ENCODE results near the gene MYO1C. TPM values are rescaled to one million over a fixed set of nuclear protein-coding genes. Genes with fewer than 3 reads are reported as not detected.
"Not testable (repeated sequence)": the region's sequence is repeated elsewhere in the genome, so short reads cannot be mapped to it uniquely, and the experiment has no call there.

Gene MYO1C
- total RNA-seq, 1 experiment from 2014 or later: 227 TPM

GRCh38 chr17:1447052-1447451 lies 45.4 kb downstream of the MYO1C start:
- Histone ChIP-seq H2AFZ (ENCODE audit: low read depth, low read length, poor library complexity, severe bottlenecking) (no peak overlapping the region), H3K27ac (ENCODE audit: low read depth, low read length) (no peak overlapping the region), H4K20me1 (ENCODE audit: insufficient read depth) (peaks cover 5% of the 10 kb centered on the region; the same call in 1 of the 2 replicates), H3K9me3 (ENCODE audit: control insufficient read depth in 1 of 2, insufficient read depth in 1 of 2, low read depth in 1 of 2, low read length in 2 of 2) (no peaks in the 10 kb centered on the region), H3K27me3 (ENCODE audit: insufficient read depth, low read length) (no peaks in the 10 kb centered on the region), H3K9ac (ENCODE audit: low read length) (no peak overlapping the region), H3K36me3 (ENCODE audit: control insufficient read depth in 1 of 2, insufficient read depth in 2 of 2, low read length in 2 of 2) (peaks cover 2 to 10% of the 10 kb centered on the region in 2 experiments; a peak in 2 of 4 replicates), H3K4me2 (ENCODE audit: low read length) (no peak overlapping the region), H3K4me1 (ENCODE audit: control insufficient read depth in 1 of 2, insufficient read depth in 2 of 2, low read length in 2 of 2) (no peaks in the 10 kb centered on the region; a peak in 1 of 4 replicates), H3K9me2 (ENCODE audit: insufficient read depth) (no peaks in the 10 kb centered on the region), H3K4me3 (replicated peaks in 1 of 2; ENCODE audit: low read depth in 1 of 2, low read length in 2 of 2) (no peak overlapping the region), H3K79me2 (ENCODE audit: insufficient read depth, low read length) (peaks cover 95% of the 10 kb centered on the region)
- RAD21 ChIA-PET (ENCODE audit: low non-redundant PET in 1 of 2, low total read pairs in 2 of 2, uncharacterized antibody in 2 of 2, unreplicated experiment in 2 of 2): no interaction called here
- CTCF ChIA-PET: no interaction called here
- TF ChIP-seq POLR2AphosphoS5 (IDR thresholded peaks at IDR 0.05; ENCODE audit: low read depth, low read length): no peak
- no TSS peak for BruUV-seq (replicated peaks)
- DNase-seq (ENCODE audit: low read depth, low spot score) (no peak), ATAC-seq (no peak)
- POLR2A ChIA-PET: no interaction called here
- intact Hi-C loops (cut with micrococcal nuclease): no loop called here

GRCh38 chr17:1446201-1446600 lies 46.3 kb downstream of the MYO1C start:
- H3K4me3 ChIP-seq (replicated peaks in 1 of 2; ENCODE audit: low read depth in 1 of 2, low read length in 2 of 2): no peak overlapping the region
- DNase-seq (ENCODE audit: low read depth, low spot score) (no peak), ATAC-seq (no peak)
- ChIA-PET RAD21 (ENCODE audit: low non-redundant PET in 1 of 2, low total read pairs in 2 of 2, uncharacterized antibody in 2 of 2, unreplicated experiment in 2 of 2) (no interaction called here), CTCF (no interaction called here), POLR2A (no interaction called here)
- no peaks in the 10 kb centered on the region for H3K9me3 ChIP-seq (ENCODE audit: control insufficient read depth in 1 of 2, insufficient read depth in 1 of 2, low read depth in 1 of 2, low read length in 2 of 2)
- TF ChIP-seq ZFX (IDR thresholded peaks at IDR 0.05) (no peak), TCF7L2 (IDR thresholded peaks at IDR 0.05; ENCODE audit: borderline replicate concordance, extremely low read depth, insufficient read depth, insufficient read length) (no peak), POLR2A (IDR thresholded peaks at IDR 0.05; ENCODE audit: borderline replicate concordance, extremely low read depth, insufficient read depth, insufficient read length) (no peak), EZH2 (IDR thresholded peaks at IDR 0.05) (no peak), EGR1 (IDR thresholded peaks at IDR 0.05; ENCODE audit: low read depth) (no peak)
- no peak overlapping the region for H2AFZ ChIP-seq (ENCODE audit: low read depth, low read length, poor library complexity, severe bottlenecking)
- no peaks in the 10 kb centered on the region; a peak in 1 of 4 replicates for H3K4me1 ChIP-seq (ENCODE audit: control insufficient read depth in 1 of 2, insufficient read depth in 2 of 2, low read length in 2 of 2)
- peaks cover 95% of the 10 kb centered on the region for H3K79me2 ChIP-seq (ENCODE audit: insufficient read depth, low read length)
- H4K20me1 ChIP-seq (ENCODE audit: insufficient read depth): peaks cover 5% of the 10 kb centered on the region; the same call in 1 of the 2 replicates
- BruUV-seq (replicated peaks): no TSS peak
- no peak overlapping the region for H3K4me2 ChIP-seq (ENCODE audit: low read length)
- peaks cover 2 to 7% of the 10 kb centered on the region in 2 experiments; a peak in 1 of 4 replicates for H3K36me3 ChIP-seq (ENCODE audit: control insufficient read depth in 1 of 2, insufficient read depth in 2 of 2, low read length in 2 of 2)
- intact Hi-C loops (cut with micrococcal nuclease): no loop called here
- no peaks in the 10 kb centered on the region for H3K9me2 ChIP-seq (ENCODE audit: insufficient read depth)
- H3K9ac ChIP-seq (ENCODE audit: low read length): no peak overlapping the region
- H3K27ac ChIP-seq (ENCODE audit: low read depth, low read length): no peak overlapping the region
- H3K27me3 ChIP-seq (ENCODE audit: insufficient read depth, low read length): no peaks in the 10 kb centered on the region

- RAD21 ChIA-PET (ENCODE audit: low non-redundant PET in 1 of 2, low total read pairs in 2 of 2, uncharacterized antibody in 2 of 2, unreplicated experiment in 2 of 2); H3K27ac ChIP-seq (ENCODE audit: low read depth, low read length); H3K9me3 ChIP-seq (ENCODE audit: control insufficient read depth in 1 of 2, insufficient read depth in 1 of 2, low read depth in 1 of 2, low read length in 2 of 2); POLR2A ChIA-PET; H3K4me2 ChIP-seq (ENCODE audit: low read length); H2AFZ ChIP-seq (ENCODE audit: low read depth, low read length, poor library complexity, severe bottlenecking); H3K27me3 ChIP-seq (ENCODE audit: insufficient read depth, low read length); H3K4me3 ChIP-seq (replicated peaks in 1 of 2; ENCODE audit: low read depth in 1 of 2, low read length in 2 of 2); ATAC-seq; BruUV-seq (replicated peaks); H3K9me2 ChIP-seq (ENCODE audit: insufficient read depth); DNase-seq (ENCODE audit: low read depth, low spot score); H4K20me1 ChIP-seq (ENCODE audit: insufficient read depth); intact Hi-C loops (cut with micrococcal nuclease); H3K36me3 ChIP-seq (ENCODE audit: control insufficient read depth in 1 of 2, insufficient read depth in 2 of 2, low read length in 2 of 2); H3K9ac ChIP-seq (ENCODE audit: low read length); H3K4me1 ChIP-seq (ENCODE audit: control insufficient read depth in 1 of 2, insufficient read depth in 2 of 2, low read length in 2 of 2); CTCF ChIA-PET: not testable (repeated sequence)
- H3K79me2 ChIP-seq (ENCODE audit: insufficient read depth, low read length): peaks cover 95% of the 10 kb centered on the region
Observed at GRCh38 chr17:1445695-1446094, 46.8 kb downstream of the MYO1C start.

- H2AFZ ChIP-seq (ENCODE audit: low read depth, low read length, poor library complexity, severe bottlenecking); RAD21 ChIA-PET (ENCODE audit: low non-redundant PET in 1 of 2, low total read pairs in 2 of 2, uncharacterized antibody in 2 of 2, unreplicated experiment in 2 of 2); intact Hi-C loops (cut with micrococcal nuclease); H3K4me1 ChIP-seq (ENCODE audit: control insufficient read depth in 1 of 2, insufficient read depth in 2 of 2, low read length in 2 of 2); ATAC-seq; BruUV-seq (replicated peaks); H3K4me3 ChIP-seq (replicated peaks in 1 of 2; ENCODE audit: low read depth in 1 of 2, low read length in 2 of 2); H3K36me3 ChIP-seq (ENCODE audit: control insufficient read depth in 1 of 2, insufficient read depth in 2 of 2, low read length in 2 of 2); H3K9me2 ChIP-seq (ENCODE audit: insufficient read depth); H3K27me3 ChIP-seq (ENCODE audit: insufficient read depth, low read length); H3K27ac ChIP-seq (ENCODE audit: low read depth, low read length); H3K9me3 ChIP-seq (ENCODE audit: control insufficient read depth in 1 of 2, insufficient read depth in 1 of 2, low read depth in 1 of 2, low read length in 2 of 2); H3K9ac ChIP-seq (ENCODE audit: low read length); DNase-seq (ENCODE audit: low read depth, low spot score); H3K4me2 ChIP-seq (ENCODE audit: low read length); H4K20me1 ChIP-seq (ENCODE audit: insufficient read depth); CTCF ChIA-PET: not testable (repeated sequence)
- H3K79me2 ChIP-seq (ENCODE audit: insufficient read depth, low read length): peaks cover 95% of the 10 kb centered on the region
- POLR2A ChIA-PET: interaction anchor here (0.6 kb wide), 1 partner anchor 9 kb away, joined by 6 read pairs; no protein-coding TSS in a partner anchor
Observed at GRCh38 chr17:1442721-1443120, 49.8 kb downstream of the MYO1C start.

Measured in HCT116 (cell line).